GM18907 (cell line): Measurements from ENCODE around the gene BIN1.

Source experiments
- ATAC-seq: cut with Tn5 transposase; IDR thresholded peaks from one replicate; pipeline ENCODE4 v1.9.1; 2021; ENCODE audit warnings: mild to moderate bottlenecking, moderate library complexity; ENCODE audit not compliant: unreplicated experiment

Gene BIN1

GRCh38 chr2:127000937-127001336 lies 106.0 kb downstream of the BIN1 start:
- ATAC-seq, result no peak

- no peak for ATAC-seq
Measured at GRCh38 chr2:127000194-127000593, 106.8 kb downstream of the BIN1 start.

GRCh38 chr2:126999106-126999756 lies 107.7 kb downstream of the BIN1 start:
- no peak for ATAC-seq

- ATAC-seq, result no peak
Measured at GRCh38 chr2:126998486-126998885, 108.5 kb downstream of the BIN1 start.
